Mammary epithelial cell (primary cell): ENCODE measurements around the gene SLC19A1.

Experiments used
- EZH2 ChIP-seq: IDR thresholded peaks from 2 replicates; pipeline ENCODE4 v1.6.1; 2012; ENCODE audit warnings: low read length, inconsistent platforms, borderline replicate concordance
- TF ChIP-seq, protein P1 (sequence below), 2 donors: IDR thresholded peaks in 1 of 2; conservative IDR thresholded peaks in 1 of 2; 2 replicates each; pipeline ENCODE4 v1.5.1; 2011 to 2012; ENCODE audit warnings: inconsistent platforms in 2 of 2, low read length in 2 of 2, mild to moderate bottlenecking in 2 of 2, control low read depth in 1 of 2, low read depth in 1 of 2; ENCODE audit not compliant: insufficient read depth in 1 of 2; ENCODE audit errors: extremely low read depth in 1 of 2

DNA sequence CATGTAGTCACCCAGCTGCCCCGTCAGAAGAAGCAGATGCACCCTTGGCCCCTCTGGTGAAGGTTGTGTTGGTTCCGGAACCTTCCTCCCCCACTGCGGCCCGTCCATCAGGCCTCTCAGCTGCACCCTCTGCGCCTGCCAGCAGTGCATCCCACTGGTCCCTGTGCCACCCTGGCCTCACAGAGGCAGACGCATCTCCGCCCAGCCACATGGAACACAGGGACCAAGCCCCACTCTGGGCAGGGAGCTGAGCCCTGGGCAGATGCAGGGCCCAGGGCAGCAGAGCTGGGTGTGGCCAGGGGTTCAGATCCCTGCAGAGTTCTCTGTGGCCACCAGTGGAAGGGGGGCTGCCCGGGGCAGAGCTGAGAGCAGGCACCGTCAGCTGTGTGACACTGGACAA lies 50.6 kb downstream of the SLC19A1 start:
- TF ChIP-seq, protein P1, sequence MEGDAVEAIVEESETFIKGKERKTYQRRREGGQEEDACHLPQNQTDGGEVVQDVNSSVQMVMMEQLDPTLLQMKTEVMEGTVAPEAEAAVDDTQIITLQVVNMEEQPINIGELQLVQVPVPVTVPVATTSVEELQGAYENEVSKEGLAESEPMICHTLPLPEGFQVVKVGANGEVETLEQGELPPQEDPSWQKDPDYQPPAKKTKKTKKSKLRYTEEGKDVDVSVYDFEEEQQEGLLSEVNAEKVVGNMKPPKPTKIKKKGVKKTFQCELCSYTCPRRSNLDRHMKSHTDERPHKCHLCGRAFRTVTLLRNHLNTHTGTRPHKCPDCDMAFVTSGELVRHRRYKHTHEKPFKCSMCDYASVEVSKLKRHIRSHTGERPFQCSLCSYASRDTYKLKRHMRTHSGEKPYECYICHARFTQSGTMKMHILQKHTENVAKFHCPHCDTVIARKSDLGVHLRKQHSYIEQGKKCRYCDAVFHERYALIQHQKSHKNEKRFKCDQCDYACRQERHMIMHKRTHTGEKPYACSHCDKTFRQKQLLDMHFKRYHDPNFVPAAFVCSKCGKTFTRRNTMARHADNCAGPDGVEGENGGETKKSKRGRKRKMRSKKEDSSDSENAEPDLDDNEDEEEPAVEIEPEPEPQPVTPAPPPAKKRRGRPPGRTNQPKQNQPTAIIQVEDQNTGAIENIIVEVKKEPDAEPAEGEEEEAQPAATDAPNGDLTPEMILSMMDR (conservative IDR thresholded peaks at IDR 0.05 in 1 of 2, IDR thresholded peaks at IDR 0.05 in 1 of 2; ENCODE audit: extremely low read depth in 1 of 2, insufficient read depth in 1 of 2, low read depth in 1 of 2, low read length in 2 of 2) = no peak
- TF ChIP-seq EZH2 = no peak
